ENCODE measurements around the gene TBX6.

DNA sequence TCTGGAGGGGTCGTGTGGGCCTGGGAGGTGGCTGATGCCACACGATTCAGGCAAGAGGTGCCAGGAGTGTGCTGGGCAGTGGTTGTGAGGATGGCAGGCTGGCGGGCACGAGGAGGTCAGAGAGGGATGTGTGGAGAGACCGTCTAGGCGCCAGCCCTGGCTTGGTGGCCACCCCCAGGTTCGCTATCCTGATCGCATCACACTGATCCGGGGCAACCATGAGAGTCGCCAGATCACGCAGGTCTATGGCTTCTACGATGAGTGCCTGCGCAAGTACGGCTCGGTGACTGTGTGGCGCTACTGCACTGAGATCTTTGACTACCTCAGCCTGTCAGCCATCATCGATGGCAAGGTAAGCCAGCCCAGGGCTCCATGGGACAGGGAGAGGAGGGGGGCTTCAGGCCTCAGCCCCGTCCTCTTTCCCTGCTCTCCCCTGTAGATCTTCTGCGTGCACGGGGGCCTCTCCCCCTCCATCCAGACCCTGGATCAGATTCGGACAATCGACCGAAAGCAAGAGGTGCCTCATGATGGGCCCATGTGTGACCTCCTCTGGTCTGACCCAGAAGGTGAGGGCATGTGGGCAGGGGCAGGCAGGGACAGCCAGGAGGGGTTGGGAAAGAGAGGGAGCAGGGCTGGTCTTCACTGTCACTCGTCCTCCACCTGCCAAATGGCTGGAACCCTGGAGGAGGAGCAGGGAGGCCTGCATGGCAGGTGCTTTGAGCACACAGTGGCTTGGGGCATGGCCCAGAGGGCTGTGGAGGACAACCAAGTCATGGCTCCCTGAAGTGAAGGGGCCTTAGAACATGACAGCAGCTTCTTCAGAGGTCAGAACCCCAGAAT is 8.3 kb downstream of the TBX6 start:
- TF ChIP-seq, protein P1, sequence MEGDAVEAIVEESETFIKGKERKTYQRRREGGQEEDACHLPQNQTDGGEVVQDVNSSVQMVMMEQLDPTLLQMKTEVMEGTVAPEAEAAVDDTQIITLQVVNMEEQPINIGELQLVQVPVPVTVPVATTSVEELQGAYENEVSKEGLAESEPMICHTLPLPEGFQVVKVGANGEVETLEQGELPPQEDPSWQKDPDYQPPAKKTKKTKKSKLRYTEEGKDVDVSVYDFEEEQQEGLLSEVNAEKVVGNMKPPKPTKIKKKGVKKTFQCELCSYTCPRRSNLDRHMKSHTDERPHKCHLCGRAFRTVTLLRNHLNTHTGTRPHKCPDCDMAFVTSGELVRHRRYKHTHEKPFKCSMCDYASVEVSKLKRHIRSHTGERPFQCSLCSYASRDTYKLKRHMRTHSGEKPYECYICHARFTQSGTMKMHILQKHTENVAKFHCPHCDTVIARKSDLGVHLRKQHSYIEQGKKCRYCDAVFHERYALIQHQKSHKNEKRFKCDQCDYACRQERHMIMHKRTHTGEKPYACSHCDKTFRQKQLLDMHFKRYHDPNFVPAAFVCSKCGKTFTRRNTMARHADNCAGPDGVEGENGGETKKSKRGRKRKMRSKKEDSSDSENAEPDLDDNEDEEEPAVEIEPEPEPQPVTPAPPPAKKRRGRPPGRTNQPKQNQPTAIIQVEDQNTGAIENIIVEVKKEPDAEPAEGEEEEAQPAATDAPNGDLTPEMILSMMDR (IDR thresholded peaks at IDR 0.05), result no peak
- no peak for TF ChIP-seq POLR2A (IDR thresholded peaks at IDR 0.05)

Measured in heart left ventricle (tissue), 13 donors.